Keratinocyte (primary cell): ENCODE results near the gene SLC22A12. TPM values are rescaled to one million over a fixed set of nuclear protein-coding genes. Genes with fewer than 3 reads are reported as not detected.

ENCODE experiments used
- DNase-seq: peaks from one replicate; pipeline ENCODE4 v3.0.0-alpha.2; 2011; ENCODE audit warnings: low read depth, missing footprints, low spot score
- FAIRE-seq: peaks from 2 replicates; lab custom pipeline; 2011; peaks lifted over from hg19 to GRCh38; lab: Jason Lieb, UNC
- H2AFZ ChIP-seq: 2 replicates; pipeline ENCODE4 v1.6.0; 2012; ENCODE audit warnings: low read length, control low read depth, inconsistent platforms; ENCODE audit not compliant: control insufficient read depth
- H3K27ac ChIP-seq: 2 replicates; pipeline ENCODE4 v1.5.1; 2011; ENCODE audit warnings: low read length; ENCODE audit not compliant: control insufficient read depth, insufficient read depth
- H3K27me3 ChIP-seq: 3 replicates; pipeline ENCODE4 v1.6.0; 2011; ENCODE audit warnings: low read length; ENCODE audit not compliant: control insufficient read depth, insufficient read depth; ENCODE audit errors: extremely low read depth
- H3K36me3 ChIP-seq, 2 experiments: 2 replicates in 1 of 2; 3 replicates in 1 of 2; pipeline ENCODE4 v1.5.1; 2011; ENCODE audit warnings: low read length in 2 of 2, mild to moderate bottlenecking in 1 of 2; ENCODE audit not compliant: control insufficient read depth in 2 of 2, insufficient read depth in 2 of 2; ENCODE audit errors: extremely low read depth in 1 of 2
- H3K4me1 ChIP-seq: 3 replicates; pipeline ENCODE4 v1.5.1; 2011; ENCODE audit warnings: low read length; ENCODE audit not compliant: control insufficient read depth, insufficient read depth; ENCODE audit errors: extremely low read depth
- H3K4me2 ChIP-seq: 3 replicates; pipeline ENCODE4 v1.6.0; 2011; ENCODE audit warnings: low read depth, low read length; ENCODE audit not compliant: control insufficient read depth, insufficient read depth; ENCODE audit errors: extremely low read depth
- H3K4me3 ChIP-seq, 3 experiments: fragments of 200-600 bp in 1 of 3; sonication (generic) in 1 of 3; 2 replicates in 2 of 3; 3 replicates in 1 of 3; pipeline ENCODE4 v1.5.1; 2011 to 2016; ENCODE audit warnings: low read length in 3 of 3, mild to moderate bottlenecking in 3 of 3, control low read depth in 2 of 3, inconsistent platforms in 1 of 3, low read depth in 1 of 3, mixed read lengths in 1 of 3, mixed run types in 1 of 3, moderate library complexity in 1 of 3; ENCODE audit not compliant: control insufficient read depth in 2 of 3, insufficient read depth in 2 of 3; ENCODE audit errors: extremely low read depth in 1 of 3
- H3K79me2 ChIP-seq: 2 replicates; pipeline ENCODE4 v1.6.0; 2012; ENCODE audit warnings: low read length; ENCODE audit not compliant: control insufficient read depth, insufficient read depth
- H3K9ac ChIP-seq: 3 replicates; pipeline ENCODE4 v1.6.0; 2011; ENCODE audit warnings: low read length; ENCODE audit not compliant: control insufficient read depth, insufficient read depth; ENCODE audit errors: extremely low read depth
- H3K9me1 ChIP-seq: 3 replicates; pipeline ENCODE4 v1.6.0; 2011; ENCODE audit warnings: low read length; ENCODE audit not compliant: control insufficient read depth, insufficient read depth; ENCODE audit errors: extremely low read depth
- H3K9me3 ChIP-seq: 2 replicates; pipeline ENCODE4 v1.5.1; 2012; ENCODE audit warnings: low read depth, low read length; ENCODE audit not compliant: control insufficient read depth
- H4K20me1 ChIP-seq: 3 replicates; pipeline ENCODE4 v1.6.0; 2011; ENCODE audit warnings: low read length; ENCODE audit not compliant: control insufficient read depth, insufficient read depth; ENCODE audit errors: extremely low read depth
- EZH2 ChIP-seq: IDR thresholded peaks from one replicate; pipeline ENCODE4 v1.6.1; 2012; ENCODE audit warnings: inconsistent platforms, mild to moderate bottlenecking, low read length, moderate library complexity
- dilution Hi-C: fragments of 300-500 bp; cut with MboI; formaldehyde crosslinking; loops from one replicate; pipeline ENCODE4 v1.7.0; 2020; ENCODE audit warnings: low sequenced_read_pairs; ENCODE audit not compliant: extremely low pct_ligation_motif_present
- polyA plus RNA-seq, 5 experiments: library from polyadenylated mRNA; depleted of rRNA in 3 of 5; stranded (reverse) in 3 of 5; stranded (forward) in 1 of 5; unstranded in 1 of 5; fragments of >200 nt; gene quantifications; 1 replicate in 1 of 5; 2 replicates in 3 of 5; 3 replicates in 1 of 5; pipeline versions ENCODE4 v1.2.1 to v1.2.3, GENCODE V29; 2011 to 2012; ENCODE audit warnings: missing spikeins in 2 of 5, low read depth in 1 of 5, low replicate concordance in 1 of 5
- TF ChIP-seq, protein P1 (sequence below), 3 experiments: IDR thresholded peaks in 1 of 3; conservative IDR thresholded peaks in 1 of 3; optimal IDR thresholded peaks in 1 of 3; 2 replicates in 2 of 3; 3 replicates in 1 of 3; pipeline versions ENCODE3 to v1.5.1; 2011; ENCODE audit warnings: low read length in 3 of 3, mild to moderate bottlenecking in 3 of 3, moderate library complexity in 2 of 3, control low read depth in 1 of 3, inconsistent platforms in 1 of 3; ENCODE audit not compliant: insufficient read depth in 2 of 3; ENCODE audit errors: extremely low read depth in 1 of 3

The SLC22A12 gene
- polyA plus RNA-seq, 1 donor (not counting 4 experiments of a cell fraction or from before 2014, with no cell fraction given) = not detected

DNA sequence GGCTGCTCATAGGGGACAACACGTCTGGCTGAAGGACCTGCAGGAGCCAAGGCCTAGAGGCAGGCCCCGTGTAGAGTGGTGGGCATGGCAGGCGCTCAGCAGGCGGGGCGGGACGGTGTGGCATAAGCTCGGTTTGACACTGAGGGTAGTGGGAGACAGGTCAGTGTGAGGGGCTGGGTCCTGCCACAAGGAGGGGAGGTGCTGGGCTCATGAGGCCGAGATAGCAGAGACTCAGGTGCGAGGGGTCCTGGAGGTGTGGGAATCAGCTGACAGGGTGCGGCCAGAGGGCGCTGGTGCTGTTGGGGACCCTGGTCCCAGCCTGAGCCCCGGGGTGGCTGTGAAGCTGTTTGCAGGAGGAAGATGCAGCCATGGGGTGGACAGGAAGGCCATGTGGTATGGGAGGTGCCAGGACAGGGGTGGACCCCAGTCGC lies 6.7 kb downstream of the SLC22A12 start:
- H3K9me3 ChIP-seq = peaks cover 4% of the 10 kb centered on the region
- no peak overlapping the region for H3K4me3 ChIP-seq
- no peaks in the 10 kb centered on the region for H3K9me1 ChIP-seq
- H3K4me2 ChIP-seq = no peak overlapping the region
- no peaks in the 10 kb centered on the region for H3K79me2 ChIP-seq
- TF ChIP-seq, protein P1, sequence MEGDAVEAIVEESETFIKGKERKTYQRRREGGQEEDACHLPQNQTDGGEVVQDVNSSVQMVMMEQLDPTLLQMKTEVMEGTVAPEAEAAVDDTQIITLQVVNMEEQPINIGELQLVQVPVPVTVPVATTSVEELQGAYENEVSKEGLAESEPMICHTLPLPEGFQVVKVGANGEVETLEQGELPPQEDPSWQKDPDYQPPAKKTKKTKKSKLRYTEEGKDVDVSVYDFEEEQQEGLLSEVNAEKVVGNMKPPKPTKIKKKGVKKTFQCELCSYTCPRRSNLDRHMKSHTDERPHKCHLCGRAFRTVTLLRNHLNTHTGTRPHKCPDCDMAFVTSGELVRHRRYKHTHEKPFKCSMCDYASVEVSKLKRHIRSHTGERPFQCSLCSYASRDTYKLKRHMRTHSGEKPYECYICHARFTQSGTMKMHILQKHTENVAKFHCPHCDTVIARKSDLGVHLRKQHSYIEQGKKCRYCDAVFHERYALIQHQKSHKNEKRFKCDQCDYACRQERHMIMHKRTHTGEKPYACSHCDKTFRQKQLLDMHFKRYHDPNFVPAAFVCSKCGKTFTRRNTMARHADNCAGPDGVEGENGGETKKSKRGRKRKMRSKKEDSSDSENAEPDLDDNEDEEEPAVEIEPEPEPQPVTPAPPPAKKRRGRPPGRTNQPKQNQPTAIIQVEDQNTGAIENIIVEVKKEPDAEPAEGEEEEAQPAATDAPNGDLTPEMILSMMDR (optimal IDR thresholded peaks at IDR 0.05 in 1 of 3, IDR thresholded peaks at IDR 0.05 in 1 of 3, conservative IDR thresholded peaks at IDR 0.05 in 1 of 3; ENCODE audit: extremely low read depth in 1 of 3, insufficient read depth in 2 of 3, low read length in 3 of 3) = no peak
- no peak for TF ChIP-seq EZH2
- no peak overlapping the region for H3K27ac ChIP-seq
- H3K9ac ChIP-seq = no peak overlapping the region
- no peaks in the 10 kb centered on the region for H3K4me1 ChIP-seq
- DNase-seq (no peak), FAIRE-seq (no peak)
- dilution Hi-C loops = no loop called here
- no peaks in the 10 kb centered on the region for H3K27me3 ChIP-seq
- no peaks in the 10 kb centered on the region for H4K20me1 ChIP-seq
- H3K36me3 ChIP-seq = no peaks in the 10 kb centered on the region
- no peak overlapping the region for H2AFZ ChIP-seq

DNA sequence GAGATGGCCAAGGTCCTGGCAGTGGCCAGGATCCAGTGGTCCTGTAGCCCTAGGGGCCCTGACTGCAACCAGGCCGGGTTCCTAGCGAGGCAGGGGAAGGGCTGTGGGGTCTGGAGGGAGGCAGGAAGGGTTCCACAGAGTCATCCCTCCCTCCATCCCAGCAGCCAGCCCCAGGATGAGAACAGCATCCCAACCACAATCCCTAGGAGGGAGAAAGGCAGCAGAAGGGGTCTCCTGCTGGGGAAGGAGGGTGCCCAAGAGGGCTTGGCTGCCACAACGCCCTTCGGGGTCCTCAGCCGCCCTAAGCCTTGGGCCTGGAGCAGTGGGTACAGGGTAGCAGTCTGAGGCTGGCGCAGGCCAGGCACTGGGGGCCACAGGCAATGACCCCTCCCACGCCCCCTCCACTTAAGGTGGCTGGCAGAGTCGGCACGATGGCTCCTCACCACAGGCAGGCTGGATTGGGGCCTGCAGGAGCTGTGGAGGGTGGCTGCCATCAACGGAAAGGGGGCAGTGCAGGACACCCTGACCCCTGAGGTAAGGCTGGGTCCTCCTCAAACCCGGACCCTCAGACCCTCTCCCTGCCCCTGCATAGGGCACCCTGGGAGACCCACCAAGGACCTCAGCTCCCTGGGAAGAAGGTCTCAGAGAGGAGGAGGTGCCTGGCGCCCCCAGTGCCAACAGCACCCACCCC lies 7.2 kb downstream of the SLC22A12 start:
- Histone ChIP-seq H3K27me3 (no peaks in the 10 kb centered on the region), H4K20me1 (no peaks in the 10 kb centered on the region), H3K36me3 (no peaks in the 10 kb centered on the region), H2AFZ (no peak overlapping the region), H3K9ac (no peak overlapping the region), H3K4me2 (no peak overlapping the region), H3K4me3 (no peak overlapping the region), H3K4me1 (no peaks in the 10 kb centered on the region), H3K79me2 (no peaks in the 10 kb centered on the region), H3K9me3 (peaks cover 4% of the 10 kb centered on the region), H3K9me1 (no peaks in the 10 kb centered on the region), H3K27ac (no peak overlapping the region)
- no peak for DNase-seq
- TF ChIP-seq, protein P1 (optimal IDR thresholded peaks at IDR 0.05 in 1 of 3, IDR thresholded peaks at IDR 0.05 in 1 of 3, conservative IDR thresholded peaks at IDR 0.05 in 1 of 3; ENCODE audit: extremely low read depth in 1 of 3, insufficient read depth in 2 of 3, low read length in 3 of 3) = no peak
- TF ChIP-seq EZH2 = no peak
- no peak for FAIRE-seq
- dilution Hi-C loops = no loop called here
